GM21447 (cell line): ENCODE data around the gene CNTN4.

Source experiments
- ATAC-seq: cut with Tn5 transposase; IDR thresholded peaks from one replicate; pipeline ENCODE4 v1.9.1; 2021; ENCODE audit not compliant: unreplicated experiment

CNTN4 gene

GRCh38 chr3:2250783-2251182, 152.1 kb downstream of the CNTN4 start:
- ATAC-seq, result no peak

GRCh38 chr3:2261747-2262146, 163.1 kb downstream of the CNTN4 start:
- no peak for ATAC-seq

- no peak for ATAC-seq
These were observed 163.5 kb downstream of the CNTN4 start for GRCh38 chr3:2262204-2262603.

DNA sequence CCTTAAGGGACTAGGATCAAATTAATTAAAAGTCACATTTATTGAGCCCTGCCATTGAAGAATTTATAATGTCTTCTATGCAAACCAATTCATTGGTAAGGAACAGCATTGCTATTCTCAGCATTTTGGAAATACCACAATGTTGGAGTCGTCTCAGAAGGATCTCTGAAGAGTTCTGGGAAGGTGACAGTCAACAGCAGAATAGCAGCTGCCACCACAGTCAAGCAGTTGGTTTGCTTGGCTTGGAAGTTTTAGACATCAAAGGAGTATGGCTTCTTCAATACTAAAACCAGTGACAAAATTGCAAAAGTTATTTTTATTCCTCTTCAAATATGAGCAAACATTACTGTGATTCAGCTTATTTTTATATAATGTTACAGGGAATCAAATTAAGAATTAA, 167.9 kb downstream of the CNTN4 start:
- ATAC-seq, result no peak

DNA sequence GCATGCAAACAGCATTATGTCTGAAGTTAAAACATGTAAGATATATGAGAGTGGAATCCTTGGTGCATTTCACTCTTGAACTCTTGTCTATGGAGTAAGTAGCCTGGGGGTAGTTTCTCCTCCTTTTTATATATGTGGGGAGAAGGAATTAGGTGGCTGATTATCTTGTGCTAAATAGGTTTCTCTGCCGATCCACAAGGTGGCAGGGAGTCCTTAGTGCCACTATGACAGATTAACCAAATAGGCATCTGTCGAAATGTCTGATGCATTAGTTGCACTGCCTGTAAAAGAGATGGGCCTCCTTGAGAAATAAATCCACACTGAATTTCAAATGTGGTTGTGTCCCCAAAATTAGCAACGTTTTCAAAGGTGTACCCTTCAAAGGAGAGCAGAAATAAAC, 170.1 kb downstream of the CNTN4 start:
- ATAC-seq, result no peak

- no peak for ATAC-seq
These were observed 175.9 kb downstream of the CNTN4 start for GRCh38 chr3:2274526-2274925.

GRCh38 chr3:2283818-2284217, 185.2 kb downstream of the CNTN4 start:
- ATAC-seq, result no peak

DNA sequence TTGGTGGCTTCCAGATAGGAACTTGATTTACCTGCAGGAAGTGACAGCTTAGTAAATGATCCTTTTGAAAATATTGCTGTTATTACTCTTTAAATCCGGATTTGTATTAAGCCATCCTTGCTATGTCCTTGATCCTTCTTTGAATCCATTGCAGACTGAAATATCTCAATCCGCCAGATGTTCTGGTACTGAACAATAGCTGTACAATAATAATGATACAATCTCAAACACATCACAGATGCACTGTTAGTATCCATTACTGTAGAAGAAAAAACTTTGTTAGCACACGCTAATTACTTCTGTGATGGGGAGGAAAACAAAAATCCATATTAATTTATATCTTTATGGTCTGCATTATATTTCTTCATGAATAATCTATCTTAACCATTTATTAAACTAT, 202.3 kb downstream of the CNTN4 start:
- ATAC-seq, result no peak

DNA sequence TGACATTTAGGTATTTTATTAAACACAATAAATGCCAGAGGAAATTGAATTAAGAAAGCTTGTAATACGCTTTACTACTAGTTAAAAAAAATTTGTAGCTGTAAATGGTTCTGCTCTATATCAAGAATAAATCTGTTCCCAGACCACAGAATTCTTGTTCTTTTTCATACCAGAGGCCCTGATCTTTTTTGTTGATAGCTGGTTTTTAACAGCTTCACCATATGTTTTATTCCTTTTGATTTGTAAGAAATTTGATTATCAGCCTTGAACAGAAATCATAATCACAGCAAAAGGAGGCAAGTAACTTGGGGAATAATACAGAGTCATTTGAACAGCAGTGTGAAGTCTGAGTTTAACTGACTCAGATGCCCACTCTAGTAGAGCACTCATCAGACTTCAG, 202.7 kb downstream of the CNTN4 start:
- ATAC-seq, result no peak

DNA sequence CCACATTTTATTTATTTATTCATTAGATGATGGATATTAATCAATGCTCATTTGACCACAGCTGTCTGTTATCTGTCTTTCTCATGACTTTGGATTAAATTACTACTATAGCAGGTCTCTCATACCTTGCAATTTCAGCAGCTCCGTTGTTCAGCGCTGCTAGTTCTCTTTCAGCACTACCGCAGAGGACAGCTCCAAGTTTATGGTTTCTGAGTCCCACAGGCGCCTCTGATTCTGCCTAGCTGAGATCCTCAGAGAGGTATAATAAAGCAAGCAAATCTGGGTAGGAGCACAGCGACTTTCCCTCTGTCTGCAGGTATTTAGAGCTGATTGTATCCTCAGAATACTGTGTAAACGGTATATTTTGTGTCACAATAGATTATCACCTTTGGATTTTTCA, 204.9 kb downstream of the CNTN4 start:
- ATAC-seq, result no peak

GRCh38 chr3:2311022-2311421, 212.4 kb downstream of the CNTN4 start:
- ATAC-seq, result no peak

- ATAC-seq, result no peak
These were observed 218.9 kb downstream of the CNTN4 start for GRCh38 chr3:2317521-2317920.

DNA sequence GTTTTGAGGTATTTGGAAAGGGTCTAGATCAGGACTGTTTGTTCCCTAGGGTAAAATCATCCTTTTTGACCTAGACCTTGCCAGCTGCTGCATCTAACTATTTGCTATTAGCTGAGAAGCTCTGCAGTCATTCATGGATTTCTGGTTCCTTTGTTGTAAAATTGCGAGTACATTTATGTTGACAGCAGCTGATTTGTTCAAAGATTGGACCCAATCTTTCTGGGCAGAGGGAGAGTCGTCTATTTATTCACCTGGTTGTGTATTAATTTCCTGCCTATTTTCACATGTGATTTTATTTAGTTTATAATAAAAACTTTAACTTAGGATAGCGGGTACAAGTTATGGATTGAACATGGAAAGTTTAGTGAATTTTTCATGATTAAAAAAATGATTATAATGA, 236.3 kb downstream of the CNTN4 start:
- ATAC-seq, result no peak

DNA sequence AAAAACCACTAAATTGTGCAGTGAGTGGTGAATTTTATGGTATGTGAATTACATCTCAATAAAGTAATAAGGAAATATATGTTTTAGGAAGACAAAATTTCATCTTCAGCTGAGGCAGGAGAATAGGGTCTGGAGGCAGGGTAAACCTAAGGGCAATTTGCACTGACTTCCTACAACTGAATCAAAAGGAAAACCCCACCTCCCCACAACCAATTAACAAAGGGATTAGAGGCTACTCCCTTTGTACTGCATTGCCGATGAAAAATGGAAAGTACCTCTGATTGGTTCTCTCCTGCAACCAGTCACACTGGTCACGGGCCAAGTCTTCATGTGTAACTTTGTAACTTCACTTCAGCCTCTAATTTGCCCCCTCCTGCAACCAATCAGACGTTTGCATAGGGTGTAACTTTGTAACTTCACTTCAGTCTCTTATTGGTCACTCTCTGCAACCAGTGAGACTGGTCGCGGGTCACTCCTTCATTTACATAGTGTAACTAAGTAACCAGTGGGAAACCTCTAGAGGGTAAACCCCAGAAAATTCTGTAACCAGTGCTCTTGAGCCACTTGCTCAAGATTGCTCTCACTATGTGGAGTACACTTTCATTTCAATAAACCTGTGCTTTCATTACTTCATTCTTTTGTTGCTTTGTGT, 244.5 kb downstream of the CNTN4 start:
- ATAC-seq, result no peak

DNA sequence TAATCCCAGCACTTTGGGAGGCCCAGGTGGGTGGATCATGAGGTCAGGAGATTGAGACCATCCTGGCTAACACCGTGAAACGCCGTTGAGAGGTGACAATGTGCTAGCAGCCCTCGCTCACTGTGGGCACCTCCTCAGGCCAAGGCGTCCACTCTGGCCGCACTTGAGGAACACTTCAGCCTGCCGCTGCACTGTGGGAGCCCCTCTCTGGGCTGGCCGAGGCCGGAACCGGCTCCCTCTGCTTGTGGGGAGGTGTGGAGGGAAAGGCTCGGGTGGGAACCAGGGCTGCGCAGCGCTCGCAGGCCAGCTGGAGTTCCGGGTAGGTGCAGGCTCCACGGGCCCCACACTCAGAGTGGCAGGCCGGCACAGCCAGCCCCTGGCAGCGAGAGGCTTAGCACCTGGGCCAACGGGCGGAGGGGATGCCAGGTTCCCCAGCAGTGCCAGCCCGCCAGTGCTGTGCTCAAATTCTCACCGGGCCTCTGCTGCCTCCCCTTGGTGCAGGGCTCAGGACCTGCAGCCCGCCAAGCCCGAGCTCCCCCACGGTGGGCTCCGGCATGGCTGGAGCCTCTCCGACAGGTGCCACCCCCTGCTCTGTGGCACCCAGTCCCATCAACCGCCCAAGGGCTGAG, 253.6 kb downstream of the CNTN4 start:
- ATAC-seq, result no peak

GRCh38 chr3:2354702-2355101, 256.0 kb downstream of the CNTN4 start:
- ATAC-seq, result no peak

GRCh38 chr3:2356298-2356950, 257.8 kb downstream of the CNTN4 start:
- no peak for ATAC-seq

GRCh38 chr3:2360815-2361214, 262.1 kb downstream of the CNTN4 start:
- no peak for ATAC-seq

GRCh38 chr3:2362122-2362521, 263.5 kb downstream of the CNTN4 start:
- ATAC-seq, result no peak

- no peak for ATAC-seq
These were observed 265.2 kb downstream of the CNTN4 start for GRCh38 chr3:2363854-2364253.

- ATAC-seq, result no peak
These were observed 271.7 kb downstream of the CNTN4 start for GRCh38 chr3:2370317-2370716.

DNA sequence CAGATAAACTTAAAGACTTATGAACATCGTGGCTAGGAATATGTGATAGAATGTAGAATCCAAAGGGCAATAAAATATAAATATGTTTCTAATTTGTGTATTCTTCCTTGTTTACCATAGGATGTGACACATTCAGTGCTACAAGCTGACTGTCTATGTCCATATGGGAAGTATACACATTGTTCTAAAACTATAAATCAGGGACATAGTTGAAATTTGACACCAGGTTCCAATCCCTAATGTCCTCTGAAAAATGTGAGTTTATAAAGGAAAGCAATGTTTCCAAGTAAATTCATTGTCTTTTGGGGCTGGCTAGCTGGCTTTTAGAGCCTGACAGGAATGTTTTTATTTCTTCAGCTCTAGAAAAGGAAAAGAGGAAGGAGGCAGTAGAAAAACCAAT, 273.6 kb downstream of the CNTN4 start:
- ATAC-seq, result no peak

DNA sequence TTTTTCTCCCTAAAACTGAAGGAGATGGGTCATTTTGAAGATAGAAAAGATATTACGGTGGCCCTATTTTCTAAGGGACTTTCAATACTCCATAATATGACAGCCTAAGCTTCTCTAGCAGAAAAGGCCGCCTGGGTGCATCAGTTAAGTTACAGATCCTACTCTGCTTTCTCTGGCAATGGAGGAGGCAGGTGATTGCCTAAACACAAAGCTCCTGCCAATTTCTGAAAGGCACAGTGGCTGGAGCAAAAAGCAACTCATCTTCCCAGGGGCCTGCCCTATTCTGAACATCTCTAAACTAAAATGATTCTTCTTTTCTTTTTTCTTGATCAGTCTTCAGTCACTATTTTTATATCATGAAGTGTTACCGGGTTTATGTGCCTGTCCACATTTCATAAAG, 276.7 kb downstream of the CNTN4 start:
- no peak for ATAC-seq
